Neutrophil (primary cell): ENCODE results near the gene TNIK.

Experiments
- H3K27ac ChIP-seq: fragments of 200-600 bp; sonication (generic); 2 replicates; pipeline ENCODE4 v1.5.1; 2016; ENCODE audit warnings: mild to moderate bottlenecking, moderate library complexity
- H3K27me3 ChIP-seq: fragments of 200-600 bp; sonication (generic); 2 replicates; pipeline ENCODE4 v1.6.0; 2016; ENCODE audit warnings: mild to moderate bottlenecking
- H3K36me3 ChIP-seq: fragments of 200-600 bp; sonication (generic); 2 replicates; pipeline ENCODE4 v1.5.1; 2017
- H3K4me1 ChIP-seq, 2 experiments: fragments of 200-600 bp in 1 of 2; sonication (generic) in 1 of 2; 1 replicate in 1 of 2; 2 replicates in 1 of 2; pipeline versions ENCODE4 v1.5.1 to v1.6.1; 2013 to 2016; ENCODE audit warnings: low read depth in 1 of 2, low read length in 1 of 2, mild to moderate bottlenecking in 1 of 2, moderate library complexity in 1 of 2; ENCODE audit not compliant: control insufficient read depth in 1 of 2, insufficient read depth in 1 of 2
- H3K4me3 ChIP-seq, 2 experiments: fragments of 200-600 bp in 1 of 2; sonication (generic) in 1 of 2; 1 replicate in 1 of 2; 2 replicates in 1 of 2; pipeline ENCODE4 v1.5.1; 2013 to 2016; ENCODE audit warnings: low read depth in 1 of 2, low read length in 1 of 2, mild to moderate bottlenecking in 1 of 2, moderate library complexity in 1 of 2
- H3K9me3 ChIP-seq: fragments of 200-600 bp; sonication (generic); 2 replicates; pipeline ENCODE4 v1.5.1; 2016
- TF ChIP-seq, protein P1 (sequence below): fragments of 200-600 bp; sonication (generic); IDR thresholded peaks from 2 replicates; pipeline ENCODE4 v1.5.1; 2016; ENCODE audit warnings: antibody characterized with exemption

Gene TNIK

DNA sequence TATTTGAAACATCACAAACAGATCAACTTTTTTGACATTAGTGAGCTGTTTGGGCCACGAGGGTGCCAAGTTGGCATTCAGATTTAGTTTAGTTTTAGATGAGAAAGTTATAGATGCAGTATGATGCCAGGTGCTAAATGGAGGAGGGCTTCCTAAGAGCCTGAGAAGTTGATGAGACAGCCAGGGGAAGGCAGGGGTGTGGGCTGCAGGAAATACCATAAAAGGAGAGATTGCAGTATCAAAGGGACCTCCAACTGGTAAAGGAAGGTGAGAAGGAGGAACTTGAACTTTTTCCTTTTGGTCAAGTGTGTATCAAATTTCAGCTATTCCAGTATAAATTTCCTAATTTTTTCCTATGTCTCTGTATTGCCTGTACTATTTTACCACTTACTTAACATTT, 2.0 kb upstream of the TNIK start:
- Histone ChIP-seq H3K27ac (no peak overlapping the region), H3K4me1 (peaks cover 26 to 31% of the 10 kb centered on the region in 2 experiments), H3K36me3 (no peaks in the 10 kb centered on the region), H3K27me3 (peaks cover 66% of the 10 kb centered on the region), H3K4me3 (no peak overlapping the region), H3K9me3 (no peaks in the 10 kb centered on the region)
- TF ChIP-seq, protein P1, sequence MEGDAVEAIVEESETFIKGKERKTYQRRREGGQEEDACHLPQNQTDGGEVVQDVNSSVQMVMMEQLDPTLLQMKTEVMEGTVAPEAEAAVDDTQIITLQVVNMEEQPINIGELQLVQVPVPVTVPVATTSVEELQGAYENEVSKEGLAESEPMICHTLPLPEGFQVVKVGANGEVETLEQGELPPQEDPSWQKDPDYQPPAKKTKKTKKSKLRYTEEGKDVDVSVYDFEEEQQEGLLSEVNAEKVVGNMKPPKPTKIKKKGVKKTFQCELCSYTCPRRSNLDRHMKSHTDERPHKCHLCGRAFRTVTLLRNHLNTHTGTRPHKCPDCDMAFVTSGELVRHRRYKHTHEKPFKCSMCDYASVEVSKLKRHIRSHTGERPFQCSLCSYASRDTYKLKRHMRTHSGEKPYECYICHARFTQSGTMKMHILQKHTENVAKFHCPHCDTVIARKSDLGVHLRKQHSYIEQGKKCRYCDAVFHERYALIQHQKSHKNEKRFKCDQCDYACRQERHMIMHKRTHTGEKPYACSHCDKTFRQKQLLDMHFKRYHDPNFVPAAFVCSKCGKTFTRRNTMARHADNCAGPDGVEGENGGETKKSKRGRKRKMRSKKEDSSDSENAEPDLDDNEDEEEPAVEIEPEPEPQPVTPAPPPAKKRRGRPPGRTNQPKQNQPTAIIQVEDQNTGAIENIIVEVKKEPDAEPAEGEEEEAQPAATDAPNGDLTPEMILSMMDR, result no peak

DNA sequence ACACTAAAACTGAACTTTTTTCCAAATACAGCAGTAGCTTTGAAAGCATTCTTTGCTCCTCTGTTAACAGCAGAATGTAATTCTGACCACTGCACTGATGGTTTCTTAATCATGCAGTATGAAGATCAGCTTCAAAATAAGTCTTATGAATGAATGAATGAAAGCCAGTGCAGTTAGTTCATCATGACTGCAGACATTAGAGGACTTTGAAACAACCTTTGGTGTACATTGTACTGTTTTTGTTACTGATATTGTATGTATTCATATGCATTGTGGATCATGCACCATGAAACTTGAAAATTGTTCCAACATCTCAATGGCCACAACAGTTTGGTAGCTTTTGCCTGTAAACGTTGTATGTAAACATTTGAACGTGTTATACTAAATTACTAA, 1.3 kb upstream of the TNIK start:
- Histone ChIP-seq H3K27ac (no peak overlapping the region), H3K36me3 (no peaks in the 10 kb centered on the region), H3K9me3 (no peaks in the 10 kb centered on the region), H3K4me1 (peaks cover 26 to 31% of the 10 kb centered on the region in 2 experiments), H3K27me3 (peaks cover 73% of the 10 kb centered on the region), H3K4me3 (peak overlapping the region; percentile 82)
- TF ChIP-seq, protein P1, result no peak

DNA sequence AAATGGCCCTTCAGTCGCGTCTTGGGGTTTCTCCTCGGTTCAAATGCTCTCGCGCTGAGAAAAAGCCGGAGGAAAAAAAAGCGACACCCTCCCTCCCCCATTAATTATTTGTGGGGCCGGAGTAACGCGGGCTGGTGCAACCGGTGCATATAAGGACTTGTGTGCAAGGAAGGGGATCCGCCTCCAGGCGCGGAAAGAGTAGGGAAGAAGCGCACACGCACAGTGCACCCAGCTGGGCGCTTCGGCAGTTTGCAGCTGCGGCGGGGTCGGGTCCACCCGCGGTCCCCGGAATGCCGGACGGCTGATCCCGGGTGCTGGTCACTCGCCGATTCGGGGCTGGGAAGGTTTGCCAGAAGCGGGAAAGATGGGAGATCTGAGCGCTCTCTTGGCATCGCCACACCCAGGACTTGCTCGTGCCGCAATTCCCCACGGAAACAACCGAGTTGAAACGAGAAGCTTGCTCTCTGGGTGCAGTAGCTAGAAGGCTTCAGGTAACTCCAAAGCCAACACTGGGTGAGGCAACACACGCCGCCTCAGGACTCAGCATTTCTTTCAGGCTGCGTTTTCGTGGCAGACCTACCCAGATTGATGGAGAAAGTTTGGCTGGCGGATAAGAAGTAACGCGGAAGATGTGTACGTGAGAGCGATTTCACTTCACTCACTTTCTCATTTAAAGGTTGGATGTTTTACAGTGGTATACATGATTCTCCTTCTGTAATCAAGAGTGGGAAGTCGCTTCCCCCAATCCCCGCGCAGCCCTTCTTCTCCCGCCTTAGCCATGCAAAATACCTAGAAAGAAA, 720 bp upstream of the TNIK start:
- Histone ChIP-seq H3K27ac (no peak overlapping the region), H3K4me1 (peaks cover 26 to 31% of the 10 kb centered on the region in 2 experiments), H3K27me3 (peaks cover 79% of the 10 kb centered on the region), H3K36me3 (no peaks in the 10 kb centered on the region), H3K9me3 (no peaks in the 10 kb centered on the region), H3K4me3 (peak overlapping the region; percentile 82)
- TF ChIP-seq, protein P1, result no peak

- peaks cover 82% of the 10 kb centered on the region for H3K27me3 ChIP-seq
- peaks cover 26 to 31% of the 10 kb centered on the region in 2 experiments for H3K4me1 ChIP-seq
- peak overlapping the region; percentile 82 for H3K4me3 ChIP-seq
- TF ChIP-seq, protein P1, result no peak
- H3K27ac ChIP-seq, result no peak overlapping the region
- H3K9me3 ChIP-seq, result no peaks in the 10 kb centered on the region
- H3K36me3 ChIP-seq, result no peaks in the 10 kb centered on the region
Observed at GRCh38 chr3:171459137-171459941, 866 bp downstream of the TNIK start.

- H3K4me3 ChIP-seq, result peak overlapping the region; percentile 82
- peaks cover 26 to 31% of the 10 kb centered on the region in 2 experiments for H3K4me1 ChIP-seq
- no peaks in the 10 kb centered on the region for H3K36me3 ChIP-seq
- H3K27me3 ChIP-seq, result peaks cover 78% of the 10 kb centered on the region
- no peaks in the 10 kb centered on the region for H3K9me3 ChIP-seq
- TF ChIP-seq, protein P1, result no peak
- H3K27ac ChIP-seq, result no peak overlapping the region
Observed at GRCh38 chr3:171458864-171459136, 1.4 kb downstream of the TNIK start.
